Astrocyte of the spinal cord (primary cell): ENCODE data around the gene HIF3A.
"Not testable (repeated sequence)": the region's sequence is repeated elsewhere in the genome, so short reads cannot be mapped to it uniquely, and the experiment has no call there.

Experiments
- DNase-seq: peaks from one replicate; pipeline ENCODE4 v3.0.0; 2011; ENCODE audit warnings: low read depth, low spot score
- H3K4me3 ChIP-seq: 2 replicates; pipeline ENCODE4 v1.5.1; 2011; ENCODE audit warnings: low read depth, mild to moderate bottlenecking, low read length, moderate library complexity
- CTCF ChIP-seq: IDR thresholded peaks from 2 replicates; pipeline ENCODE4 v1.5.1; 2012; ENCODE audit warnings: low read depth, mild to moderate bottlenecking, low read length, inconsistent platforms
- in situ Hi-C: cut with HindIII; loops from 2 replicates; pipeline ENCODE4 v1.10.0; 2017; ENCODE audit warnings: low sequenced_read_pairs

HIF3A gene

GRCh38 chr19:46296722-46297461 lies at the start of gene HIF3A:
Gene HIF3A, plus strand, starts transcription at chr19:46297042. Its CDS starts 35 bp downstream, at chr19:46297077.
- in situ Hi-C loops, result no loop called here
- H3K4me3 ChIP-seq, result peak within 1 kb of the TSS; percentile 53
- TF ChIP-seq CTCF, result no peak
- peak; percentile 58 for DNase-seq

- no peak for TF ChIP-seq CTCF
- DNase-seq, result no peak
- in situ Hi-C loops, result no loop called here
- H3K4me3 ChIP-seq, result no peak overlapping the region
Observed at GRCh38 chr19:46250076-46250735, 46.6 kb upstream of the HIF3A start.

- in situ Hi-C loops, result no loop called here
- H3K4me3 ChIP-seq, result no peak overlapping the region
- TF ChIP-seq CTCF, result no peak
- DNase-seq, result no peak
Observed at GRCh38 chr19:46251416-46251815, 45.4 kb upstream of the HIF3A start.

GRCh38 chr19:46254776-46255175 lies 42.1 kb upstream of the HIF3A start:
- no peak for DNase-seq
- TF ChIP-seq CTCF, result no peak
- no peak overlapping the region for H3K4me3 ChIP-seq
- in situ Hi-C loops, result no loop called here

GRCh38 chr19:46256855-46257254 lies 40.0 kb upstream of the HIF3A start:
- H3K4me3 ChIP-seq, result no peak overlapping the region
- TF ChIP-seq CTCF, result no peak
- no peak for DNase-seq
- in situ Hi-C loops, result no loop called here

GRCh38 chr19:46261501-46261900 lies 35.3 kb upstream of the HIF3A start:
- DNase-seq, H3K4me3 ChIP-seq, in situ Hi-C loops: not testable (repeated sequence)

- H3K4me3 ChIP-seq, in situ Hi-C loops: not testable (repeated sequence)
- DNase-seq, result peak; percentile 89
Observed at GRCh38 chr19:46262684-46263296, 34.1 kb upstream of the HIF3A start.

- in situ Hi-C loops, DNase-seq: not testable (repeated sequence)
Observed at GRCh38 chr19:46264801-46265200, 32.0 kb upstream of the HIF3A start.

More at GRCh38 chr19:46264801-46265200, 32.0 kb upstream of the HIF3A start:
- H3K4me3 ChIP-seq, result not testable (repeated sequence)
